ENCODE results near the gene BOLA3.

DNA sequence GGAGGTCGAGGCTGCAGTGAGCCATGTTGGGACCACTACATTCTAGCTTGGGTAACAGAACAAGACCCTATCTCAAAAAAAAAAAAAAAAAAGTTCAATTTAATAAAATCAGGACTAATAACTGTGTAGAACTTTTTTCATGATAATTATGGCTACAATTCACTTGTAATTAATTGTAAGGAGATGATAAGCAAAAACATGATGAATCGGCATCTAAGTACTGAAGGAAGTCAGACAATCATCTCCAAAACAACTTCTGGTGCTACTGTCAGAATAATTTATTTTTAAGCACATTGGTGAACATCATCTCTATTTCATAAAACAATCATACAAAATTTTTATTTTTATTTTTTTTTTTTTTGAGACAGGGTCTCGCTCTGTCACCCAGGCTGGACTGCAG lies 41.0 kb upstream of the BOLA3 start:
- TF ChIP-seq POLR2A (IDR thresholded peaks at IDR 0.05) (no peak), POLR2AphosphoS5 (IDR thresholded peaks at IDR 0.05) (no peak)
- TF ChIP-seq, protein P1, sequence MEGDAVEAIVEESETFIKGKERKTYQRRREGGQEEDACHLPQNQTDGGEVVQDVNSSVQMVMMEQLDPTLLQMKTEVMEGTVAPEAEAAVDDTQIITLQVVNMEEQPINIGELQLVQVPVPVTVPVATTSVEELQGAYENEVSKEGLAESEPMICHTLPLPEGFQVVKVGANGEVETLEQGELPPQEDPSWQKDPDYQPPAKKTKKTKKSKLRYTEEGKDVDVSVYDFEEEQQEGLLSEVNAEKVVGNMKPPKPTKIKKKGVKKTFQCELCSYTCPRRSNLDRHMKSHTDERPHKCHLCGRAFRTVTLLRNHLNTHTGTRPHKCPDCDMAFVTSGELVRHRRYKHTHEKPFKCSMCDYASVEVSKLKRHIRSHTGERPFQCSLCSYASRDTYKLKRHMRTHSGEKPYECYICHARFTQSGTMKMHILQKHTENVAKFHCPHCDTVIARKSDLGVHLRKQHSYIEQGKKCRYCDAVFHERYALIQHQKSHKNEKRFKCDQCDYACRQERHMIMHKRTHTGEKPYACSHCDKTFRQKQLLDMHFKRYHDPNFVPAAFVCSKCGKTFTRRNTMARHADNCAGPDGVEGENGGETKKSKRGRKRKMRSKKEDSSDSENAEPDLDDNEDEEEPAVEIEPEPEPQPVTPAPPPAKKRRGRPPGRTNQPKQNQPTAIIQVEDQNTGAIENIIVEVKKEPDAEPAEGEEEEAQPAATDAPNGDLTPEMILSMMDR (IDR thresholded peaks at IDR 0.05 in 8 of 11, conservative IDR thresholded peaks at IDR 0.05 in 3 of 11), result no peak
